GM06990 (cell line): Measurements from ENCODE around the gene EPAS1.

Source experiments
- DNase-seq: peaks from one replicate; pipeline ENCODE4 v3.0.0-alpha.2; 2011; ENCODE audit not compliant: insufficient read length; ENCODE audit errors: extremely low read depth
- H3K27me3 ChIP-seq: replicated peaks from 2 replicates; pipeline ENCODE4 v1.6.0; 2011; ENCODE audit warnings: low read length; ENCODE audit not compliant: control insufficient read depth, insufficient read depth
- H3K36me3 ChIP-seq: 2 replicates; pipeline ENCODE4 v1.5.1; 2011; ENCODE audit warnings: low read length; ENCODE audit not compliant: control insufficient read depth, insufficient read depth
- H3K4me3 ChIP-seq: replicated peaks from 2 replicates; pipeline ENCODE4 v1.5.1; 2011; ENCODE audit warnings: low read depth, mild to moderate bottlenecking, control low read depth, low read length
- TF ChIP-seq, protein P1 (sequence below): IDR thresholded peaks from 2 replicates; pipeline ENCODE4 v1.5.1; 2011; ENCODE audit warnings: low read length, control low read depth, mild to moderate bottlenecking, inconsistent platforms; ENCODE audit not compliant: insufficient read depth, poor library complexity, severe bottlenecking

Gene EPAS1

GRCh38 chr2:46381871-46382270 is 84.7 kb downstream of the EPAS1 start:
- Histone ChIP-seq H3K27me3 (no peaks in the 10 kb centered on the region; the same call in 1 of the 2 replicates), H3K36me3 (no peaks in the 10 kb centered on the region), H3K4me3 (no peak overlapping the region)
- TF ChIP-seq, protein P1, sequence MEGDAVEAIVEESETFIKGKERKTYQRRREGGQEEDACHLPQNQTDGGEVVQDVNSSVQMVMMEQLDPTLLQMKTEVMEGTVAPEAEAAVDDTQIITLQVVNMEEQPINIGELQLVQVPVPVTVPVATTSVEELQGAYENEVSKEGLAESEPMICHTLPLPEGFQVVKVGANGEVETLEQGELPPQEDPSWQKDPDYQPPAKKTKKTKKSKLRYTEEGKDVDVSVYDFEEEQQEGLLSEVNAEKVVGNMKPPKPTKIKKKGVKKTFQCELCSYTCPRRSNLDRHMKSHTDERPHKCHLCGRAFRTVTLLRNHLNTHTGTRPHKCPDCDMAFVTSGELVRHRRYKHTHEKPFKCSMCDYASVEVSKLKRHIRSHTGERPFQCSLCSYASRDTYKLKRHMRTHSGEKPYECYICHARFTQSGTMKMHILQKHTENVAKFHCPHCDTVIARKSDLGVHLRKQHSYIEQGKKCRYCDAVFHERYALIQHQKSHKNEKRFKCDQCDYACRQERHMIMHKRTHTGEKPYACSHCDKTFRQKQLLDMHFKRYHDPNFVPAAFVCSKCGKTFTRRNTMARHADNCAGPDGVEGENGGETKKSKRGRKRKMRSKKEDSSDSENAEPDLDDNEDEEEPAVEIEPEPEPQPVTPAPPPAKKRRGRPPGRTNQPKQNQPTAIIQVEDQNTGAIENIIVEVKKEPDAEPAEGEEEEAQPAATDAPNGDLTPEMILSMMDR: no peak
- DNase-seq: no peak

DNA sequence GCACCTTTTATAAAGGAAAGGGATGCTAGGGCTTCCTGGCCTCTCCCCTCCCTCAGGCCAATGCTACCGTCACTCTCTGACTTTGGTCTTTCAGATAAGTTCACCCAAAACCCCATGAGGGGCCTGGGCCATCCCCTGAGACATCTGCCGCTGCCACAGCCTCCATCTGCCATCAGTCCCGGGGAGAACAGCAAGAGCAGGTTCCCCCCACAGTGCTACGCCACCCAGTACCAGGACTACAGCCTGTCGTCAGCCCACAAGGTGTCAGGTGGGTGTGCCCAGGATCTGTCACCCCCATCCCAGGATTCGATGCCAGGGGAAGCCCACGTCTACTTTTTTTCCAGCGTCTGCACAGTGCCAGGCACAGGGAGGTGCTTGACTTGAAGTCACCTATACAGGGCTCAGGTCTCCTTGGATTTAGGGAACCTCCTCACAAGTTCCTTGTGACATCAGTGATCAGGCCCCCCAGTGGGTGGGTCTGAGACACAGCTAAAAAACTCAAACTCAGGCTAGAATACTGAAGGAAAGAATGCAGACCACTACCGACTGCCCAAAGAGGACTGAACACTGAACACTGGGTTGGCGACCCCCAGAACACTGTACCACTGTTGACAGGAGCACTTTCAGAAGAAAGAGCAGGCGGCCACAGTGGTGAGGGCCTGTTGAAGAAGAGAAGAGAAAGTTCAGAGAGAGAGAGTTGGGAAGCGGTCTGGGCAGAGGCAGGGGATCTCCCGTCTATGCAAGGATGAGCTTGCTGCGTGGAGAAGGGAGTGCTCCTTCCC is 85.3 kb downstream of the EPAS1 start:
- no peak overlapping the region for H3K4me3 ChIP-seq
- TF ChIP-seq, protein P1: no peak
- no peaks in the 10 kb centered on the region for H3K36me3 ChIP-seq
- H3K27me3 ChIP-seq: peaks cover 1% of the 10 kb centered on the region; the same call in 1 of the 2 replicates
- DNase-seq: no peak

DNA sequence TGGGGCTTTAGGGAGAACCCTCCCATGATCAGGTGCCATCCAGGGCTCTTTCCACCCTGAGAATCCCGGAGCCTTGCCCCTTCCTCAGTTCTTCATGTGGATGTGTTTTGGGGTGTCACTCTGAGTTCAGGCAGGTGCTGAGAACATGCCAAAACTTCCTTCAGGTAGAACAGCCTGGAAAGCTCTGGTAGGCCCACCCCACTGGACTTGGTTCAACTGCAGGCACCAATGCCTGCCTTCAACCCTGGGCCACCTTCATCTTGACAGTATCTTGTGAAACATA is 85.8 kb downstream of the EPAS1 start:
- Histone ChIP-seq H3K4me3 (no peak overlapping the region), H3K27me3 (peaks cover 1% of the 10 kb centered on the region; the same call in 1 of the 2 replicates), H3K36me3 (no peaks in the 10 kb centered on the region)
- TF ChIP-seq, protein P1: no peak
- DNase-seq: no peak

DNA sequence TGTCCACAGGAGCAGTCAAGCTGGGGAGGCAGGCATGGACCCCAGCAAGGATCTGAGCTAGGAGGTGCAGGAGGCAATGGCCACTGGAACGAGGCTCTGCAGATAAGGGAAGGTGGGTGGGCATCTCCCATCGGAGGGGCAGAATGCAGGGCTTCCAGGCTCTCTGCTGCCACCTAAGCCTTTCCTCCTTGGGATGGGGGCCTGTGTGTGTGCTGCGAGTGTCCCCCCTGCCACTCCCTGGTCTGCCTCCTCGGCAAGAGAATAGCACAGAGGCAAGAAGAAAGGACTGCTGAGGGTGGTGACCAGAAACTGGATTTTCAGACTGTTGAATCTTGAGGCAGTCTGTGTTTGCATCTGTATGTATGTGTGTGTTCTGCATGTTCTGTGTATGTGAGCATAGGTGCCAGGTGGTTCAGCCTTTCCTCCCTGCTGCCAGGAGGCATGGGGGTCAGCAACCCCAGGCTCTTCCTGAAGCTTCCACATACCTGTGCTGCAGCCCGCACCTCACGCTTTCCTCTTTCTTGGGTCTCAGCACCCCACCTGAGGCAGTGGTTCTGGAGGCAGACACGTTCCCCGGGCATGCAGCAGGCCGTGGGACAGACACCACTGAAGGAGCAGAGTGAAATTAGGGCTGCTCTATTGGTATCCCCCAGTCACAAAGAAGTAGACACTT is 86.7 kb downstream of the EPAS1 start:
- DNase-seq: no peak
- TF ChIP-seq, protein P1: no peak
- no peaks in the 10 kb centered on the region for H3K36me3 ChIP-seq

DNA sequence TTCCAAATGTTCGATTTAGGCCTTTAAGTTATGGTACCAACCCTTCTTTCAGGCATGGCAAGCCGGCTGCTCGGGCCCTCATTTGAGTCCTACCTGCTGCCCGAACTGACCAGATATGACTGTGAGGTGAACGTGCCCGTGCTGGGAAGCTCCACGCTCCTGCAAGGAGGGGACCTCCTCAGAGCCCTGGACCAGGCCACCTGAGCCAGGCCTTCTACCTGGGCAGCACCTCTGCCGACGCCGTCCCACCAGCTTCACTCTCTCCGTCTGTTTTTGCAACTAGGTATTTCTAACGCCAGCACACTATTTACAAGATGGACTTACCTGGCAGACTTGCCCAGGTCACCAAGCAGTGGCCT is 87.2 kb downstream of the EPAS1 start:
- DNase-seq: no peak
- TF ChIP-seq, protein P1: no peak
- Histone ChIP-seq H3K4me3 (no peak overlapping the region), H3K36me3 (no peaks in the 10 kb centered on the region), H3K27me3 (peaks cover 1% of the 10 kb centered on the region)

More for the DNA sequence above, 86.7 kb downstream of the EPAS1 start:
- peaks cover 1% of the 10 kb centered on the region for H3K27me3 ChIP-seq
- no peak overlapping the region for H3K4me3 ChIP-seq
